Measurements from ENCODE around the gene MBP.

MBP gene

GRCh38 chr18:77132369-77133050, at the start of gene MBP:
TSS of gene MBP (minus strand) at chr18:77132783. CDS start at chr18:77105261, 27,522 bp downstream.
- no peak for FAIRE-seq

- FAIRE-seq, result no peak
Observed at GRCh38 chr18:77181950-77182707, 49.5 kb upstream of the MBP start.

DNA sequence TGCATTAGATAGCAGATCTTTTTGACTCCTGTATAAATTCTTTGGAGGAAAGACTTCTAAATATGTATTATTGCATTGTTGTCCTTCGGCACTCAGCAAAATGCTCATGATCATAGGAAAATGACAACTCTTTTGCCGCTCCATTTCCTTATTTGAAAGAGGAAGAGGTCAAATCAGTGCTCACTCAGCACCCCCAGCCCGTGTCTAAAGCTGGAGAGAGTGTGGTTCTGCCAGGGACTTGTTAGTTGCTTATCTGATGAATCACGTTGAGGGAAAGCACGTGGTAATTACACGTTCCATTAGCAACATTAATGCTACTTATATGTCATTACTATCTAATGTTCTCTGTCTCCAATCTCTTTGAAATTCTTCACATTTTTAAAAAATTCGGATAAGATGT, 46.0 kb upstream of the MBP start:
- FAIRE-seq, result no peak

DNA sequence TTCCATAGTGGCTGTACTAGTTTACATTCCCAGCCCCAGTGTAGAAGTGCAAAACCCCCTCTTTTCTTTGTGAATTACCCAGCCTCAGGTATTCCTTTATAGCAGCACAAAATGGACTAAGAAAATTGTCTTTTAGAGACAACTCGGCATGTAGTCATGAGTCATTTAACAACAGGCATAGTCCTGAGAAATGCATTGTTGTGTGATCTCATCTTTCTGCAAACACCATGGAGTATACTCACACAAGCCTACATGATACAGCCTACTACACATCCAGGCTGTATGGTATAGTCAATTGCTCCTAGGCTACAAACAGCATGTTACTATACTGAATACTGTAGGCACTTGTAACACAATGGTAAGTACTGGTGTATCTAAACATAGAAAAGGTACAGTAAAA, 44.4 kb upstream of the MBP start:
- no peak for FAIRE-seq

DNA sequence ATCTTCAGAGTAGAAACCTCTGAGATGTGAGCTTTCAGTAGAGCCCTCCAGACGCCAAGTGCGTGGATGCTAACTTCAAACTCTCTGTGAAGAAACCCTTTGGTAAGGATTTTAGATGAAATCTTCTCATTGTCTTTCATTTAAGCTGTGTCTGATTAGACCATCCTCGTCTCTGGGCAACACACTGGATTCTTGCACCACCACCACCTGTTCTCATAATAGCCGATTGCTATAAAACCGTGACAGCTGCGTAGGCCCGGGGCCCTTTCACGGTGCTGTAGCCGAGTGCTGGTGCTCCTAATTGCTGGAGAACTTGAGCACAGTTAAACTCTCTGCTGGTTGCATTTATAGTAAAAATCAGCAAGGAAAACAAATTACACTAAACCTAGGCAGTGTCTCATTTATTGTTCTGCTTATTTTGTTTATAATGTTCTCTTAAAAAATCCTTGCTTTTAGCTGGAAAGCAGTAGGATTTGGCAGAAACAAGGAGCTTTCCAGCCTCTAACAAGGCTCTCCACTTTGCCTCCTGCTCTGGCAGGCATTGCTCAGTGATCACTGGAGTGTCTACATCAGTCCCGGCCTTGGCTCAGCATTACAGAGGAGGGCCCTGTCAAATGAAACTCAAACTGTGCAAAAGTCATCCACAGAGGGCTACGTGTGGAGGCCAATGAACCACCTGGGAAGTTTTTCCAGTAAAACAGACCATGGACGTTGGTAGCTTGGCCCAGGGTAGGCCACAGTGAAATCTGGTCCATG, 40.9 kb upstream of the MBP start:
- no peak for FAIRE-seq

GRCh38 chr18:77170890-77171410, 38.4 kb upstream of the MBP start:
- FAIRE-seq, result no peak

GRCh38 chr18:77168811-77169311, 36.3 kb upstream of the MBP start:
- FAIRE-seq, result no peak

- no peak for FAIRE-seq
Observed at GRCh38 chr18:77167251-77167650, 34.7 kb upstream of the MBP start.

DNA sequence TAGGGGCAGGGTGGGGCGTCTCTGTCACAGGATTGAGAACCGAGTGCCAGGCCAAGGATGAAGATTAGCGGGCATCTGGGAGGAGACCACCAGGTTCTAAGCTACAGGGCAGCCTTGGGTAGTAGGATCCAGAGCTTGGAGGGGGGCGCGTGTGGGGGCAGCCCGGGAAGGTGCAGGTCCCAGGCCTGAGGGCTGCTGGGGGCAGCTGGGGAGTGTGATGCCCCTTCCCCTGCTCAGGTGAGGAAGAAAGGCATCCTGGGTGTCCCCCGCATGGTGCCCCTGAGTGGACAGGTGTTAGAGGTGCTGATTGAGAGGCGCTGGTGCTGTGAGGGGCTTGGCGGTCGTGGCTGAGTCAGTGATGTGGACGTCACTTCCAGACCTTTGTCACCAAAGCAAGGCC, 33.9 kb upstream of the MBP start:
- FAIRE-seq, result no peak

DNA sequence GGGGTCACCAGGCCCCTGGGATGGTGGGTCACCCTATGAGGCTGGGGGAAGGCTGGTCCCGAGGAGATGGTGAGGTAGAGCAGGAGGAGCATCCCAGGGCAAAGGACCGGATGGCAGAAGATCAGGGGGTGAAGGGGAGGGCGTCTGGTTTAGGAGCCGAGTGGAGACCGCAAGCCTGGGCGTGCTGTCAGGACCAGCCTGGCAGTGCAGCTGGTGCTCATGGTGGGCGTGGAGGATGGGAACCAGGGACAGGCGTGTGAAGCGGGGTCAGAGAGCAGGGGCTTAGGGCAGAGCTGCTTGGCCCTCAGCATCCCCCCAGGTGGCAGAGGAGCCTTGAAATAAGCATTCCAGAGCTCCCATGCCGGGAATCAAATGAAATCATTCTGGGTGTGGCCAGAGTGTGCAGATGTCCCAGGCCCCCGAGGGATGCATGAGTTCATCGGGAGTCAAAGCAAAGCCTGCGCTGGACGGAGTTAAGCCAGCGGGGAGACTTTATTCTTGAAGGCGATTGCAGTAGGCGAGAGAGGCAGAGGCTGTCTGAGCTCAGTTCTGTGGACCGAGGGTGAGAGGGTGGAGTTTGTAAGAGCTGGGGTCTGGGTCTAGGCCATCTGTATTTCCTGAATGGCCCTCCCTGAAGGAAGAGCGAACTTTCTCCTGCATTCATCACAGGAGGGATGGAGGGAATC, 33.1 kb upstream of the MBP start:
- FAIRE-seq, result no peak

DNA sequence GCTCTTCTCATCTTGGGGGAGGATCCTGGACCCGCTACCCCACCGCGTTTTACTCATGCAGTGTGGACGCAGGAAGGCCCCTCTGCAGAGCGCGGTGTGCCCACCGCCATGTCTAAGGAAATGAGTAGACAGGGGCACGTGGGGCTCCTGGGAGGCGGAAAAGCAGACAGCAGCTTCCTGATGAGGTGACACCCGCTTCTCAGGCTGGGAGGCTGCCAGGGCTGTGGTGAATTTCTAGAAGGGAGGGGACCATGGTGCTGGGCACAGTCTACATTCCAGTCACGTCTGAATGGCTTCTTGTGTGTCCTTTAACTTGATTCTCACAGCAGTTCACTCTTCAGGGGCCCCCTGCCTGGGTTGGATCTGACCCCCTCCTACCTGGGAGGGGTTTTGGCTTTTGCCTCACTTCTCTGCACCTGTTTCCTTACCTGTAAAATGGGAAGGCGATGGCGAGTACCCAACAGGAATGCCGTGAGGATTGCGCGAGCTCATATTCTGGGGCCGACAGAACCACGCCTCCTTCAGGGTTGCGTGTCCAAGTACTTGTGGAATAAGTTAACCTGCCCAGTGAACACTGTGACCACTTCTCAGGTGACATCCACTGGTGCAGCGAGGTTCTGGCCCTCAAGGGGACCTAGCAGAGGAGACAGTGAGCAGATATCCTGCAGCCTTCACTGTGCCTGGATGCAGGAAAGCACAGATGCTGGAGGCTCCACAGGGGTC, 32.3 kb upstream of the MBP start:
- FAIRE-seq, result no peak

GRCh38 chr18:77164026-77164425, 31.4 kb upstream of the MBP start:
- no peak for FAIRE-seq

GRCh38 chr18:77162580-77162979, 30.0 kb upstream of the MBP start:
- FAIRE-seq, result no peak

- FAIRE-seq, result no peak
Observed at GRCh38 chr18:77161961-77162360, 29.4 kb upstream of the MBP start.

DNA sequence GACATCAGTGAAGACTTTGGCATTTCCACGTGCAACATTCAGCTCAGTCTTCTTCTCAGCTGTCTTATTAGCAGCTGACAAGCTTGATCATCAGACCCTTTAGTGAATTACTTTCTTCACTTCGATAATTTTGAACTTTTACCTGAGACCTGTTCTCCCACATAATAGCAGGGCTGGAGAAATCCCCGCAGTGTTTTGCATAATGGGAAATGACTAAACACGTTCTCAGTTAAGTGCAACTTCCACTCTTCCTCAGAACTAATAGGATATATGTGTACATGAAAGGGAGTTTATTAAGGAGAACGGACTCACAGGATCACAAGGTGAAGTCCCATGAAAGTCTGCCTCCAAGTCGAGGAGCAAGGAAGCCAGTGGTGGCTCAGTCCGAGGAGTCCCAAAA, 28.8 kb upstream of the MBP start:
- no peak for FAIRE-seq

- FAIRE-seq, result no peak
Observed at GRCh38 chr18:77160515-77160914, 27.9 kb upstream of the MBP start.

GRCh38 chr18:77157312-77157711, 24.7 kb upstream of the MBP start:
- no peak for FAIRE-seq

DNA sequence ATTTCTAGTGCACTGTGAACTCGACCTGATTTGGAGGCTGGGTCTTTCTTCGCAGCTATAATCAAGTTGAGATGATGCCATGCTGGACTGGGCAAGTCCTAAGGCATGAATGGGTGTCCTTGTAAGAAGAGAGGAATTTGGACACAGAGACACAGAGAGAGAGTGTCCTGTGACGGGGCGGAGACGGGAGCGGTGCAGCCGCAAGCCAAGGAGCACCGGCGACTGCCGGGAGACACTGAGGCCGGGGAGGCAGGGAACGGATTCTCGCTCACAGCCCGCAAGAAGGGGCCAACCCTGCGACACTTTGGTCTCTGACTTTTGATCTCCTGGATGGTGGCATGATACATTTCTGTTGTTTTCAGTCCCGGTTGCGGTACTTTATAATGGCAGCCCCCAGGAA, 22.4 kb upstream of the MBP start:
- no peak for FAIRE-seq

GRCh38 chr18:77153404-77153803, 20.8 kb upstream of the MBP start:
- no peak for FAIRE-seq

DNA sequence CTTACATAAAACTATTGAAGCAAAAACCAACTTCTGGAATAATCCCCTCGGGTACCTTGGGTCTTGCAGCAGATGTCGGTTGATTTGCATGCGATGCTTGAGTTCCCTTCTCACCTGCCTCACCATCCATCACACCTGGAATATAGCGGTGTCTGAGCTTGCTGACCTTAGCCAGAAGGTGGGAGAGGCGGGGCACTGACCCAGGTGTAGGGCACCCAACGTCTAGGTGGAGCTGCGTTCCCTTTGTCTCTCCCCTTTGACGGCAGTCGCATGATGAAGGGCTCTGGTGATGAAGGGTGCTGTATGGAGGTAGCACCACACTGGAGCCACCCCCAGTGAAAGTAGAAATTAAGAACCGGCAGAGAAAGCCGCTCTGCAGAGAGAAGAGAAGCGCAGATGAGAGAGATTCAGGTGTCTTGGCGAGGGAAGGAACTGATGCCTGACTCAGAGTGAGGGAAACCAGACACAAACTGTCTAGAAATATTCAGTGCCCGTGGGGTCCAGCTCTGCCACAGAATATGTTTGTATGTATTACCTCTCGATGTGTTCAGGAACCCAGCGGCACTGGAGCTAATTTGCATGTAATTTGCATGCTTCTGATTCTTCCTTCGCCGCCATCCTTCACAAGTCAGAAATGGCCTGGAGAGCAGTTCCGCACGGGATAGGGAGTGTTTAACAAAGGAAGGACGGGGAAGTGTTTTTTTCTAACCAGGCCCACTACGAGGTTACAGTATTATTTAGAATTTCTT, 19.4 kb upstream of the MBP start:
- FAIRE-seq, result no peak

GRCh38 chr18:77151033-77151771, 18.6 kb upstream of the MBP start:
- no peak for FAIRE-seq

Measured in G401.6 (cell line).